Heart left ventricle (tissue), 13 donors: ENCODE results near the gene CMC4.

Source experiments
- CTCF ChIP-seq, 12 donors: fragments of 200-600 bp; sonication (generic) in 4 of 12; IDR thresholded peaks; one replicate each; pipeline versions ENCODE4 v1.5.0 to v1.8.0; 2018 to 2022; ENCODE audit warnings: antibody characterized with exemption in 12 of 12, mild to moderate bottlenecking in 5 of 12
- POLR2A ChIP-seq, 2 donors: fragments of 450-650 bp; IDR thresholded peaks; one replicate each; pipeline ENCODE4 v1.6.1; 2017; ENCODE audit warnings: antibody characterized with exemption in 2 of 2, mild to moderate bottlenecking in 2 of 2, moderate library complexity in 2 of 2
- donor health status: ischemic (EF 13 %, LVEDD 7.1; RV severe dilation, severe dysfunction).
- donor health status: DM: no; HTN: yes; CAD: no.
- donor health status: DM: no; HTN: no; CAD: no.
- donor health status: ischemic (EF 25% LVEDD 6.9; RV normal size, moderate dysfunction).
- donor health status: ischemic (EF 25% LVEDD 5.7; RV mildly dilated, moderate dysfunction).
- donor health status: ischemic (EF 35%, LVEDD 5.7; RV mildly dilated, moderate dysfunction).
- donor health status: nonischemic (EF 11% LVEDD 7.7; RV severe dilation, severe dysfunction).
- donor health status: DM: yes; HTN: yes; CAD: no.
- donor health status: PGD.
- donor health status: ischemic (EF 29% LVEDD 5.4; RV normal size, mild dysfunction).
- donor health status: nonischemic (EF 23%, LVEDD 6.1; RV moderate dilation, normal function).

- TF ChIP-seq CTCF (IDR thresholded peaks at IDR 0.05): no peak
- TF ChIP-seq POLR2A (IDR thresholded peaks at IDR 0.05): no peak
Measured at GRCh38 chrX:155115174-155115819, 44.4 kb upstream of the CMC4 start.
